HepG2 (cell line): Measurements from ENCODE around the gene SPA17. TPM values are rescaled to one million over a fixed set of nuclear protein-coding genes. Genes with fewer than 3 reads are reported as not detected.

Experiments used
- CENPX ChIP-seq: sonication (generic); formaldehyde crosslinking; IDR thresholded peaks from 2 replicates; pipeline ENCODE4 v1.9.0; 2021; ENCODE audit warnings: mild to moderate bottlenecking, missing genetic modification reagents, moderate library complexity
- MLLT10 ChIP-seq: sonication (generic); formaldehyde crosslinking; IDR thresholded peaks from 2 replicates; pipeline ENCODE4 v1.4.0; 2020; ENCODE audit warnings: missing genetic modification reagents
- MTF1 ChIP-seq: sonication (generic); formaldehyde crosslinking; IDR thresholded peaks from 2 replicates; pipeline ENCODE4 v1.5.0; 2020; ENCODE audit warnings: missing genetic modification reagents
- NCOR1 ChIP-seq: fragments of 200-600 bp; sonication (generic); IDR thresholded peaks from 2 replicates; pipeline ENCODE4 v1.7.0; 2017; ENCODE audit warnings: antibody characterized with exemption, low read length, borderline replicate concordance
- SAFB2 ChIP-seq: sonication (generic); formaldehyde crosslinking; IDR thresholded peaks from 2 replicates; pipeline ENCODE4 v1.5.1; 2020; ENCODE audit warnings: missing genetic modification reagents, low read depth, mild to moderate bottlenecking, borderline replicate concordance
- SIN3A ChIP-seq: IDR thresholded peaks from 2 replicates; pipeline ENCODE4 v1.6.1; 2011; ENCODE audit warnings: low read depth, mild to moderate bottlenecking, control low read depth, low read length, borderline replicate concordance
- SP2 ChIP-seq: sonication (generic); formaldehyde crosslinking; IDR thresholded peaks from 2 replicates; pipeline ENCODE4 v1.5.1; 2020; ENCODE audit warnings: mild to moderate bottlenecking, missing genetic modification reagents
- ZNF12 ChIP-seq: sonication (generic); formaldehyde crosslinking; IDR thresholded peaks from 2 replicates; pipeline ENCODE4 v1.5.0; 2020; ENCODE audit warnings: missing genetic modification reagents
- ZNF253 ChIP-seq: sonication (generic); formaldehyde crosslinking; IDR thresholded peaks from 2 replicates; pipeline ENCODE4 v1.8.0; 2022; ENCODE audit warnings: mild to moderate bottlenecking, missing genetic modification reagents, borderline replicate concordance
- ZNF333 ChIP-seq: sonication (generic); formaldehyde crosslinking; IDR thresholded peaks from 2 replicates; pipeline ENCODE4 v1.4.0; 2020; ENCODE audit warnings: mild to moderate bottlenecking, missing genetic modification reagents, borderline replicate concordance
- ZNF713 ChIP-seq: sonication (generic); formaldehyde crosslinking; IDR thresholded peaks from 2 replicates; pipeline ENCODE4 v1.4.0; 2020; ENCODE audit warnings: mild to moderate bottlenecking, missing genetic modification reagents
- ZNF841 ChIP-seq: sonication (generic); formaldehyde crosslinking; IDR thresholded peaks from 2 replicates; pipeline ENCODE4 v1.8.1; 2023; ENCODE audit warnings: missing genetic modification reagents, borderline replicate concordance
- ZXDC ChIP-seq: sonication (generic); formaldehyde crosslinking; IDR thresholded peaks from 2 replicates; pipeline ENCODE4 v1.5.0; 2020; ENCODE audit warnings: mild to moderate bottlenecking, missing genetic modification reagents
- polyA plus RNA-seq, 8 experiments: library from polyadenylated mRNA; depleted of rRNA in 3 of 8; stranded (reverse) in 7 of 8; unstranded in 1 of 8; fragments of >200 nt; fragmentation: Illumina TruSeq in 4 of 8; extraction: Trizol in 4 of 8; gene quantifications; 2 replicates each; pipeline versions ENCODE4 v1.2.1 to v1.2.3, GENCODE V29; 2011 to 2016; ENCODE audit warnings: low read depth in 4 of 8, missing spikeins in 1 of 8, mixed read lengths in 1 of 8; ENCODE audit not compliant: insufficient read depth in 1 of 8
- small RNA-seq, 3 experiments: library from RNA; depleted of rRNA; stranded (forward); fragments of <200 nt; gene quantifications; one replicate each; pipeline ENCODE3, GENCODE V24; 2012; ENCODE audit warnings: low read depth in 2 of 3, low replicate concordance in 1 of 3; ENCODE audit not compliant: insufficient read length in 3 of 3, insufficient read depth in 2 of 3
- total RNA-seq, 5 experiments: library from RNA; depleted of rRNA; stranded (reverse); fragments of >200 nt; fragmentation: Illumina TruSeq; extraction: Trizol; gene quantifications; 2 replicates each; pipeline ENCODE4 v1.2.3, GENCODE V29; 2016; ENCODE audit warnings: low read depth in 1 of 5
- TF ChIP-seq, protein P1 (sequence below): sonication (generic); formaldehyde crosslinking; IDR thresholded peaks from 2 replicates; pipeline ENCODE4 v1.8.0; 2022; ENCODE audit warnings: mild to moderate bottlenecking, missing genetic modification reagents; ENCODE audit not compliant: insufficient replicate concordance

Gene SPA17
- total and polyA plus RNA-seq, 2 of the 13 experiments (the other 11 are each of a cell fraction or from before 2014, with no cell fraction given) = 4.4 to 8.4 TPM

- TF ChIP-seq, protein P1, sequence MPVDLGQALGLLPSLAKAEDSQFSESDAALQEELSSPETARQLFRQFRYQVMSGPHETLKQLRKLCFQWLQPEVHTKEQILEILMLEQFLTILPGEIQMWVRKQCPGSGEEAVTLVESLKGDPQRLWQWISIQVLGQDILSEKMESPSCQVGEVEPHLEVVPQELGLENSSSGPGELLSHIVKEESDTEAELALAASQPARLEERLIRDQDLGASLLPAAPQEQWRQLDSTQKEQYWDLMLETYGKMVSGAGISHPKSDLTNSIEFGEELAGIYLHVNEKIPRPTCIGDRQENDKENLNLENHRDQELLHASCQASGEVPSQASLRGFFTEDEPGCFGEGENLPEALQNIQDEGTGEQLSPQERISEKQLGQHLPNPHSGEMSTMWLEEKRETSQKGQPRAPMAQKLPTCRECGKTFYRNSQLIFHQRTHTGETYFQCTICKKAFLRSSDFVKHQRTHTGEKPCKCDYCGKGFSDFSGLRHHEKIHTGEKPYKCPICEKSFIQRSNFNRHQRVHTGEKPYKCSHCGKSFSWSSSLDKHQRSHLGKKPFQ (CRISPR knock-in tag) = no peak
- TF ChIP-seq ZNF253 (no peak), ZNF12 (CRISPR knock-in tag) (no peak), ZNF841 (CRISPR knock-in tag) (no peak), MLLT10 (CRISPR knock-in tag) (no peak), SIN3A (0 out of 2 replicates have a peak, but pooled peaks have one; percentile 28), ZNF713 (CRISPR knock-in tag) (no peak), CENPX (CRISPR knock-in tag) (no peak), ZNF333 (CRISPR knock-in tag) (no peak), NCOR1 (no peak), SP2 (no peak), SAFB2 (CRISPR knock-in tag) (peak; percentile 73; the same call in 1 of the 2 replicates), ZXDC (CRISPR knock-in tag) (no peak), MTF1 (no peak)
These were observed 73.0 kb downstream of the SPA17 start (continued) for GRCh38 chr11:124746621-124747243.

Small RNAs within 50 kb of the gene (small RNA-seq; reads per million reads assigned to genes)
- gene RNA5SP352 = 0 reads per million in 3 experiments

Other genes with a start within 250 kb of the SPA17 start
- not detected in 2 replicates for gene OR8B4, start 249.0 kb upstream of the SPA17 start, total RNA-seq (2016; rRNA removed; fragmentation: Illumina TruSeq; extraction: Trizol)
- gene OR8B4, start 249.0 kb upstream of the SPA17 start, polyA plus RNA-seq (2011; rRNA removed) = not detected in 2 replicates
- not detected in 2 replicates for gene OR8B8, start 228.2 kb upstream of the SPA17 start, total RNA-seq (2016; rRNA removed; fragmentation: Illumina TruSeq; extraction: Trizol)
- not detected in 2 replicates for gene OR8B8, start 228.2 kb upstream of the SPA17 start, polyA plus RNA-seq (2011; rRNA removed)
- not detected in 2 replicates for gene OR8B12, start 130.2 kb upstream of the SPA17 start, total RNA-seq (2016; rRNA removed; fragmentation: Illumina TruSeq; extraction: Trizol)
- gene OR8B12, start 130.2 kb upstream of the SPA17 start, polyA plus RNA-seq (2011; rRNA removed) = not detected in 2 replicates
- not detected in 2 replicates for gene OR8A1, start 103.9 kb upstream of the SPA17 start, total RNA-seq (2016; rRNA removed; fragmentation: Illumina TruSeq; extraction: Trizol)
- not detected in 2 replicates for gene OR8A1, start 103.9 kb upstream of the SPA17 start, polyA plus RNA-seq (2011; rRNA removed)
- gene PANX3, start 62.5 kb upstream of the SPA17 start, total RNA-seq (2016; rRNA removed; fragmentation: Illumina TruSeq; extraction: Trizol) = not detected in 2 replicates
- gene PANX3, start 62.5 kb upstream of the SPA17 start, polyA plus RNA-seq (2011; rRNA removed) = not detected in 2 replicates
- 20.3 and 21.7 TPM in 2 replicates for gene TBRG1, start 51.0 kb upstream of the SPA17 start, total RNA-seq (2016; rRNA removed; fragmentation: Illumina TruSeq; extraction: Trizol)
- gene TBRG1, start 51.0 kb upstream of the SPA17 start, polyA plus RNA-seq (2011; rRNA removed) = 25.6 and 28.9 TPM in 2 replicates
- gene SIAE, start 165 bp upstream of the SPA17 start, total RNA-seq (2016; rRNA removed; fragmentation: Illumina TruSeq; extraction: Trizol) = 4.5 and 7.0 TPM in 2 replicates
- gene SIAE, start 165 bp upstream of the SPA17 start, polyA plus RNA-seq (2011; rRNA removed) = 21.8 and 22.4 TPM in 2 replicates
- gene NRGN, start 66.0 kb downstream of the SPA17 start, total RNA-seq (2016; rRNA removed; fragmentation: Illumina TruSeq; extraction: Trizol) = 0.18 TPM in 1 of 2 replicates, not detected in the other
- gene NRGN, start 66.0 kb downstream of the SPA17 start, polyA plus RNA-seq (2011; rRNA removed) = 0.12 and 0.22 TPM in 2 replicates
- gene VSIG2, start 78.4 kb downstream of the SPA17 start, total RNA-seq (2016; rRNA removed; fragmentation: Illumina TruSeq; extraction: Trizol) = 0.46 and 0.80 TPM in 2 replicates
- gene VSIG2, start 78.4 kb downstream of the SPA17 start, polyA plus RNA-seq (2011; rRNA removed) = 2.7 and 3.5 TPM in 2 replicates
- 0.48 and 1.2 TPM in 2 replicates for gene ESAM, start 88.4 kb downstream of the SPA17 start, total RNA-seq (2016; rRNA removed; fragmentation: Illumina TruSeq; extraction: Trizol)
- 6.3 and 6.8 TPM in 2 replicates for gene ESAM, start 88.4 kb downstream of the SPA17 start, polyA plus RNA-seq (2011; rRNA removed)
- 6.8 and 10.1 TPM in 2 replicates for gene MSANTD2, start 126.5 kb downstream of the SPA17 start, total RNA-seq (2016; rRNA removed; fragmentation: Illumina TruSeq; extraction: Trizol)
- gene MSANTD2, start 126.5 kb downstream of the SPA17 start, polyA plus RNA-seq (2011; rRNA removed) = 7.5 and 8.7 TPM in 2 replicates
- gene ROBO3, start 191.5 kb downstream of the SPA17 start, total RNA-seq (2016; rRNA removed; fragmentation: Illumina TruSeq; extraction: Trizol) = 0.07 TPM in 1 of 2 replicates, not detected in the other
- 2.2 and 2.4 TPM in 2 replicates for gene ROBO3, start 191.5 kb downstream of the SPA17 start, polyA plus RNA-seq (2011; rRNA removed)
- gene ROBO4, start 224.0 kb downstream of the SPA17 start, total RNA-seq (2016; rRNA removed; fragmentation: Illumina TruSeq; extraction: Trizol) = 0.07 TPM in 1 of 2 replicates, not detected in the other
- 0.47 and 1.1 TPM in 2 replicates for gene ROBO4, start 224.0 kb downstream of the SPA17 start, polyA plus RNA-seq (2011; rRNA removed)
- not detected in 2 replicates for gene HEPN1, start 245.3 kb downstream of the SPA17 start, total RNA-seq (2016; rRNA removed; fragmentation: Illumina TruSeq; extraction: Trizol)
- gene HEPN1, start 245.3 kb downstream of the SPA17 start, polyA plus RNA-seq (2011; rRNA removed) = not detected in 2 replicates